ENCODE results near the gene CDC37L1. TPM values are rescaled to one million over a fixed set of nuclear protein-coding genes. Genes with fewer than 3 reads are reported as not detected.
A peak's percentile ranks its signal among the peaks of the same experiment; 100 is the strongest.

Gene CDC37L1
- total RNA-seq, 1 donor from 2014 or later = 9.3 TPM

DNA sequence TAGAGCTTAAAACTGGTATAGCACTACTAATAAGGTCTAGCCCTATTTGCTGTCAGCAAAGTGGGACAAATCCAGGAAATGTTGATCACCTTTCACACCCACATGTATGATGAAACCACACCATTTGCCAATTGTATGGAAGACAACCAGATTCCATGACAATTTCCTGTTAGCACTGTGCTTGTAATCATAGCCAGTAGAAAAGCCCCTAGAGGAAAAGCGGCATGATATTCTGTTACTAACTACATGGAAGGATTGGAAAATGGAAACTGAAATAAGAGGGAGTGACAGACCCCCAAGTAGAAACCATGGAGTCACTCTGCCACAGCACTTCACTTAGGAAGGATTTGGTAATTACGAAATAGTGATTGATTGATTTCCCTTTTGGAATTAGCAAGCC lies 14.0 kb upstream of the CDC37L1 start:
- no peak overlapping the region for H3K27ac Mint-ChIP-seq (ENCODE audit: unreplicated experiment)
- DNase-seq (ENCODE audit: low read depth, low spot score) = no peak
- H3K4me1 Mint-ChIP-seq = peaks cover 45% of the 10 kb centered on the region
- TF ChIP-seq, protein P1, sequence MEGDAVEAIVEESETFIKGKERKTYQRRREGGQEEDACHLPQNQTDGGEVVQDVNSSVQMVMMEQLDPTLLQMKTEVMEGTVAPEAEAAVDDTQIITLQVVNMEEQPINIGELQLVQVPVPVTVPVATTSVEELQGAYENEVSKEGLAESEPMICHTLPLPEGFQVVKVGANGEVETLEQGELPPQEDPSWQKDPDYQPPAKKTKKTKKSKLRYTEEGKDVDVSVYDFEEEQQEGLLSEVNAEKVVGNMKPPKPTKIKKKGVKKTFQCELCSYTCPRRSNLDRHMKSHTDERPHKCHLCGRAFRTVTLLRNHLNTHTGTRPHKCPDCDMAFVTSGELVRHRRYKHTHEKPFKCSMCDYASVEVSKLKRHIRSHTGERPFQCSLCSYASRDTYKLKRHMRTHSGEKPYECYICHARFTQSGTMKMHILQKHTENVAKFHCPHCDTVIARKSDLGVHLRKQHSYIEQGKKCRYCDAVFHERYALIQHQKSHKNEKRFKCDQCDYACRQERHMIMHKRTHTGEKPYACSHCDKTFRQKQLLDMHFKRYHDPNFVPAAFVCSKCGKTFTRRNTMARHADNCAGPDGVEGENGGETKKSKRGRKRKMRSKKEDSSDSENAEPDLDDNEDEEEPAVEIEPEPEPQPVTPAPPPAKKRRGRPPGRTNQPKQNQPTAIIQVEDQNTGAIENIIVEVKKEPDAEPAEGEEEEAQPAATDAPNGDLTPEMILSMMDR (conservative IDR thresholded peaks at IDR 0.05) = no peak
- peaks cover 36% of the 10 kb centered on the region for H3K27me3 Mint-ChIP-seq (ENCODE audit: low read depth)
- peak overlapping the region; percentile 5 for H3K4me3 Mint-ChIP-seq
- no peaks in the 10 kb centered on the region for H3K36me3 Mint-ChIP-seq (ENCODE audit: low read depth)
- no peaks in the 10 kb centered on the region for H3K9me3 Mint-ChIP-seq

DNA sequence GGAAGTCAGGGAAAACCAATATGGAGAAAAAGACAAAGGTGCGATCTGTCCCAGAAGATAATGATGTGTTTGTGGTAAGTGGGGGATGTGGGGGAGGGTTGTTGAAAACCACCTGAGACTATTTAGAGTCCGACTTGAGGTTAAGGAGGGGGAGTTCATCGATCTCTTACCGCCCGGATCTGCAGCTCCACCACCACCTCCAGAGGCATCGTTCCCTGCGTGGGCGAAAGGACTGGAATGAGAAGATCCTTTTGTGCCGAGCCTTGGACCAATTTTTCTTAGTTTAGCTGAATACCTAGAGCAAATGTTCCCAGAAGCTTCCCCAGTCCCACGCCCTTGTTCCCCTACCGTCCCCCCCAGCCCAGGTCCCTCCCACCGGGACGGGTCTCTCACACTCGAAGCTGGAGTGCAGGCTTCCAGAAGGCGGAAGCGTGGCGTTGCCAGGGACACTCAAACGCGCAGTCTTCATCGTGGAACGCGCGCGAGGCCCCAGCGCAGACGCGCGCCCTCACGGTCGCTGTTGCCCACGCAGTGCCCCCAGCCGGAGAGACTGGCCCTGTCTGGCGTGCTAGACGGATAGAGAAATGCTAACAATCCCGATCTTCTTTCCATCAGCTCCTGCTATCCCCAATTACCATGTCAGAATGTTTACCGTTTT lies 13.2 kb upstream of the CDC37L1 start, which contains the start of gene SPATA6L:
SPATA6L (minus strand) TSS at position 439 of the 658 bp plus-strand sequence; CDS start at position 209, 230 bp downstream.
- Mint-ChIP-seq H3K9me3 (no peaks in the 10 kb centered on the region), H3K27ac (ENCODE audit: unreplicated experiment) (peak within 1 kb of the TSS; percentile 11), H3K27me3 (ENCODE audit: low read depth) (peaks cover 36% of the 10 kb centered on the region), H3K4me1 (peaks cover 51% of the 10 kb centered on the region), H3K36me3 (ENCODE audit: low read depth) (no peaks in the 10 kb centered on the region), H3K4me3 (peak within 1 kb of the TSS; percentile 73)
- TF ChIP-seq, protein P1 (conservative IDR thresholded peaks at IDR 0.05) = no peak
- DNase-seq (ENCODE audit: low read depth, low spot score) = peak; percentile 31

DNA sequence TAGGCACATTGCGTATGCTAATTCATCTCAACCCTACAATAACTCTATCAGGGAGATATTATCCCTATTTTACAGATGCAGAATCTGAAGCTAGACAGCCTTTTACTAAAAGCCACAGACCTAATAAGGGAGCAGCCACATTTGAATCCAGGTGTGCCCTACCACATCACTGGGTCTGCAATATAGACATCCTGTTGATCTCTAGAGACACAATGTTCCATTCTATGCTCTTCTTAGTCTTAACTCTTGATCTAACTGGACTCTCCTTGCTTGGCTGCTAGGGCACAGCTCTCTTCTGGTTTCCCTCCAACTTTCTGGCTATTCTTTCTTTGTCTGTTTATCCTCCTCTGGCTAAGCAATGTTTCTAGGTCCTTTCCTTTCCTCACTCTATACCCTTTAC lies 11.7 kb upstream of the CDC37L1 start:
- Mint-ChIP-seq H3K4me1 (peaks cover 42% of the 10 kb centered on the region), H3K9me3 (no peaks in the 10 kb centered on the region), H3K27me3 (ENCODE audit: low read depth) (peaks cover 29% of the 10 kb centered on the region), H3K4me3 (no peak overlapping the region), H3K27ac (ENCODE audit: unreplicated experiment) (no peak overlapping the region), H3K36me3 (ENCODE audit: low read depth) (no peaks in the 10 kb centered on the region)
- TF ChIP-seq, protein P1 (conservative IDR thresholded peaks at IDR 0.05) = no peak
- no peak for DNase-seq (ENCODE audit: low read depth, low spot score)

DNA sequence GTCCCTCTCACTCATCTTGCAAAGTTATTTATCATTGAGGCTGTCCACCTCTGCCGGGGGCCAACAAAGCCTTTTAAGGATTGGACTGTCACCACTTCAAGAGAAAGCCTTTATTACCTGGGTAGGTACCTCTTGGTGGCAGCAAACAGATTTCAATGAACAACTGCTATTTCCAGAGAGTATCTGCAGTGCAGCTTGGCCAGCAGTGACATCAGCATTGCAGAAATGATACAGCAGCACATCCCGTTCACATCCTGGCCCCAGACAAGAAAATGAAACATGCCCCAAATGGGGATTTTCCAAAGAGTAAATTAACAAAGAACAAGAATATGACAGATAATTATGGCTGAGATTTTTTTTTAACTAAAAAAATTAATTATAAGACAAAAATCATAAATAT lies 10.8 kb upstream of the CDC37L1 start:
- Mint-ChIP-seq H3K27ac (ENCODE audit: unreplicated experiment) (no peak overlapping the region), H3K4me3 (no peak overlapping the region), H3K27me3 (ENCODE audit: low read depth) (peaks cover 27% of the 10 kb centered on the region), H3K4me1 (peaks cover 33% of the 10 kb centered on the region), H3K36me3 (ENCODE audit: low read depth) (no peaks in the 10 kb centered on the region), H3K9me3 (no peaks in the 10 kb centered on the region)
- TF ChIP-seq, protein P1 (conservative IDR thresholded peaks at IDR 0.05) = no peak
- no peak for DNase-seq (ENCODE audit: low read depth, low spot score)

DNA sequence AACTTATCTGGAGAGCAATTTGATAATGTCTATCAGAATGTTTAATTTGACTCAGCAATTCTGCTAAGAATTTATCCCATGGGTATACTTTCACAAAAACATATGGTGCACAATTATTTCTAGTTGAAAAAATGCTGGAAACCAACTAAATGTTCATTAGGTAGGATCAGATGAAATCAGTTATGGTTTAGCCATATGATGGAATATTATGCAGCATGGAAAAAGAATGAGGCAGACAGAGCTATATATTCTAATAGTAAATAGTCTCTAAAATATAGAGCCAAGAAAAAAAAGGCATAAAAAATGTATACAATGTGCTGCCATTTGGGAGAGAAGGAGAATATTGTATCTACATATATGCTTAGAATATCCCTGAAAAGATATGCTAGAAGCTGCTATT lies 9.5 kb upstream of the CDC37L1 start:
- Mint-ChIP-seq H3K4me1 (peaks cover 23% of the 10 kb centered on the region), H3K27me3 (ENCODE audit: low read depth) (peaks cover 22% of the 10 kb centered on the region), H3K9me3 (no peaks in the 10 kb centered on the region), H3K27ac (ENCODE audit: unreplicated experiment) (no peak overlapping the region), H3K36me3 (ENCODE audit: low read depth) (no peaks in the 10 kb centered on the region), H3K4me3 (no peak overlapping the region)
- TF ChIP-seq, protein P1 (conservative IDR thresholded peaks at IDR 0.05) = no peak
- no peak for DNase-seq (ENCODE audit: low read depth, low spot score)

All from neural crest cell (in vitro differentiated cells).